Measurements from ENCODE around the gene NUP93. TPM values are rescaled to one million over a fixed set of nuclear protein-coding genes. Genes with fewer than 3 reads are reported as not detected.

NUP93 gene
- total and polyA plus RNA-seq, 9 of the 15 experiments (the other 6 are each of a cell fraction or from before 2014, with no cell fraction given): 92.0 to 162 (median 121) TPM

- Histone ChIP-seq H3K27me3 (ENCODE audit: control insufficient read depth in 2 of 2, insufficient read depth in 2 of 2, low read length in 2 of 2) (peaks cover 11 to 25% of the 10 kb centered on the region in 2 experiments), H3K9me1 (ENCODE audit: control insufficient read depth, insufficient read depth, low read length) (no peaks in the 10 kb centered on the region), H3K4me1 (replicated peaks in 1 of 2; ENCODE audit: control insufficient read depth in 2 of 2, insufficient read depth in 2 of 2, low read length in 2 of 2) (no peaks in the 10 kb centered on the region; a peak in 1 of 5 replicates), H3K36me3 (ENCODE audit: control insufficient read depth, insufficient read depth, low read length) (no peaks in the 10 kb centered on the region), H3K79me2 (ENCODE audit: control insufficient read depth, insufficient read depth, low read length) (no peaks in the 10 kb centered on the region), H3K27ac (ENCODE audit: extremely low read depth, low read depth, low read length) (no peak overlapping the region), H2AFZ (ENCODE audit: low read depth, low read length) (no peak overlapping the region), H3K9ac (ENCODE audit: insufficient read depth in 1 of 2, low read depth in 2 of 2, low read length in 2 of 2) (no peak overlapping the region), H4K20me1 (replicated peaks; ENCODE audit: control insufficient read depth, insufficient read depth, low read length) (no peaks in the 10 kb centered on the region), H3K9me3 (replicated peaks; ENCODE audit: control insufficient read depth, insufficient read depth, low read depth, low read length) (no peaks in the 10 kb centered on the region), H3K4me2 (ENCODE audit: insufficient read depth, low read length) (no peak overlapping the region), H3K4me3 (no peak overlapping the region)
- no peak for FAIRE-seq
- no TSS peak for BruUV-seq (replicated peaks)
- intact Hi-C loops (cut with micrococcal nuclease): no loop called here
- 0% methylated on average over 2 of the region's 2 CpGs for WGBS (ENCODE audit: insufficient coverage, low coverage, missing lambda C conversion rate)
- DNase-seq (ENCODE audit: extremely low read depth in 1 of 4, low spot score in 3 of 4): no peak
- ChIA-PET CTCF (ENCODE audit: low intra/inter-chr PET ratio) (no interaction called here), POLR2A (no interaction called here)
- TF ChIP-seq BHLHE40 (IDR thresholded peaks at IDR 0.05; ENCODE audit: low read length): no peak
- TF ChIP-seq ID3 (CRISPR knock-in tag; IDR thresholded peaks at IDR 0.05): no peak
- no peak for TF ChIP-seq ID3 (tag; IDR thresholded peaks at IDR 0.05)
- no peak for TF ChIP-seq EP400 (IDR thresholded peaks at IDR 0.05)
- no peak for TF ChIP-seq VEZF1 (CRISPR knock-in tag; IDR thresholded peaks at IDR 0.05)
- TF ChIP-seq SOX6 (IDR thresholded peaks at IDR 0.05): no peak
- TF ChIP-seq L3MBTL2 (IDR thresholded peaks at IDR 0.05): no peak
- TF ChIP-seq ARHGAP35 (IDR thresholded peaks at IDR 0.05; ENCODE audit: partially characterized antibody): no peak
- no peak for TF ChIP-seq HMGN3 (IDR thresholded peaks at IDR 0.05; ENCODE audit: borderline replicate concordance, extremely low read depth, insufficient read length, low read depth, low read length)
- in situ Hi-C loops (cut with MboI): no loop called here
- ATAC-seq: no peak
These were observed 18.1 kb upstream of the NUP93 start for GRCh38 chr16:56711862-56712261.

Data from K562 (cell line).